ENCODE data around the gene DNAI1.

DNA sequence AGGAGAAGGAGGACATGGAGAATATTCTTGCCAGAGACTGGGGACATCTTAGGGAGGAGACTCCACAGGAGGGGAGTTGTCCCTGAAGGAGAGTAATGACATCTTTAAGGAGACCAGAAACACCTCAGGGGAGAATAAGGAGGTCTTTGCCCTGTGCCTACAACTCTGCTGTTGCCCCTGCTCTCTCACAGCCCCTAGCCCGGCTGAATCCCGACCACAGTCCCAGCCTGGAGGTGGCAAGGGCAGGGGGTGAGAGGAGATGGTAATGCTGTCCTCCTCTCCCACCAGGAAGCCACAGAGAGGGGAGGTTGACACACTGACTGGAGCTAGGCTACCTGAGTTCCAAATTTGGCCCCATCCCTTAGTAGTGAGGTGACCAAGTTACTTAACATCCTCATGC lies 94.4 kb downstream of the DNAI1 start:
- TF ChIP-seq CTCF (IDR thresholded peaks at IDR 0.05; ENCODE audit: insufficient read depth, low read depth, low read length) = no peak
- no peak for TF ChIP-seq EZH2 (IDR thresholded peaks at IDR 0.05; ENCODE audit: insufficient read depth, low read length)

Data from astrocyte (in vitro differentiated cells and primary cell).